ENCODE measurements around the gene VSTM4.
A peak's percentile ranks its signal among the peaks of the same experiment; 100 is the strongest.

Gene VSTM4

GRCh38 chr10:49044293-49045193, 70.8 kb downstream of the VSTM4 start:
- no peak for DNase-seq (ENCODE audit: low read depth in 2 of 2)

- no peak for DNase-seq (ENCODE audit: low read depth in 2 of 2)
Measured at GRCh38 chr10:49040601-49041000, 74.7 kb downstream of the VSTM4 start.

GRCh38 chr10:49039409-49039808, 75.9 kb downstream of the VSTM4 start:
- no peak for DNase-seq (ENCODE audit: low read depth in 2 of 2)

- no peak for DNase-seq (ENCODE audit: low read depth in 2 of 2)
Measured at GRCh38 chr10:49038711-49039110, 76.6 kb downstream of the VSTM4 start.

- DNase-seq (ENCODE audit: low read depth in 2 of 2), result no peak
Measured at GRCh38 chr10:49037187-49037586, 78.1 kb downstream of the VSTM4 start.

- no peak for DNase-seq (ENCODE audit: low read depth in 2 of 2)
Measured at GRCh38 chr10:49036638-49037037, 78.7 kb downstream of the VSTM4 start.

- DNase-seq (ENCODE audit: low read depth in 2 of 2), result no peak
Measured at GRCh38 chr10:49035920-49036319, 79.4 kb downstream of the VSTM4 start.

GRCh38 chr10:49034925-49035324, 80.4 kb downstream of the VSTM4 start:
- no peak for DNase-seq (ENCODE audit: low read depth in 2 of 2)

GRCh38 chr10:49033939-49034338, 81.4 kb downstream of the VSTM4 start:
- no peak for DNase-seq (ENCODE audit: low read depth in 2 of 2)

- no peak for DNase-seq (ENCODE audit: low read depth in 2 of 2)
Measured at GRCh38 chr10:49029666-49030065, 85.7 kb downstream of the VSTM4 start.

GRCh38 chr10:49028639-49029038, 86.7 kb downstream of the VSTM4 start:
- DNase-seq (ENCODE audit: low read depth in 2 of 2), result no peak

GRCh38 chr10:49025347-49025983, 89.9 kb downstream of the VSTM4 start:
- no peak for DNase-seq (ENCODE audit: low read depth in 2 of 2)

- no peak for DNase-seq (ENCODE audit: low read depth in 2 of 2)
Measured at GRCh38 chr10:49024484-49024883, 90.8 kb downstream of the VSTM4 start.

GRCh38 chr10:49023752-49024151, 91.6 kb downstream of the VSTM4 start:
- DNase-seq (ENCODE audit: low read depth in 2 of 2), result peak; percentile 12 to 17

GRCh38 chr10:49023071-49023470, 92.3 kb downstream of the VSTM4 start:
- no peak for DNase-seq (ENCODE audit: low read depth in 2 of 2)

GRCh38 chr10:49021685-49022084, 93.6 kb downstream of the VSTM4 start:
- DNase-seq (ENCODE audit: low read depth in 2 of 2), result no peak

GRCh38 chr10:49015700-49016099, 99.6 kb downstream of the VSTM4 start:
- DNase-seq (ENCODE audit: low read depth in 2 of 2), result no peak

GRCh38 chr10:49012603-49013002, 102.7 kb downstream of the VSTM4 start:
- DNase-seq (ENCODE audit: low read depth in 2 of 2), result no peak

GRCh38 chr10:49011756-49012155, 103.6 kb downstream of the VSTM4 start:
- no peak for DNase-seq (ENCODE audit: low read depth in 2 of 2)

GRCh38 chr10:49010865-49011264, 104.5 kb downstream of the VSTM4 start:
- DNase-seq (ENCODE audit: low read depth in 2 of 2), result no peak

GRCh38 chr10:49010295-49010694, 105.0 kb downstream of the VSTM4 start:
- DNase-seq (ENCODE audit: low read depth in 2 of 2), result no peak

GRCh38 chr10:49009199-49009979, 105.9 kb downstream of the VSTM4 start:
- no peak for DNase-seq (ENCODE audit: low read depth in 2 of 2)

All from fibroblast of skin of left biceps (primary cell).